Caco-2 (cell line): ENCODE measurements around the gene ZNF175. TPM values are rescaled to one million over a fixed set of nuclear protein-coding genes. Genes with fewer than 3 reads are reported as not detected.
A peak's percentile ranks its signal among the peaks of the same experiment; 100 is the strongest.

Source experiments
- BruUV-seq: library from RNA; stranded (reverse); fragments of 400-500 nt; replicated peaks from 2 replicates; lab custom pipeline; 2021; lab: Mats Ljungman, UMichigan
- CTCF ChIA-PET: fragments of 300-600 bp; sonication (Branson Sonifier 250); formaldehyde crosslinking; loops from one replicate; lab custom pipeline; 2022; ENCODE audit warnings: antibody characterized with exemption; lab: Charles Lee
- POLR2A ChIA-PET: fragments of 300-600 bp; sonication (Branson Sonifier 250); formaldehyde crosslinking; loops from one replicate; lab custom pipeline; 2022; ENCODE audit warnings: antibody characterized with exemption; lab: Charles Lee
- DNase-seq, 2 experiments: peaks; one replicate each; pipeline versions ENCODE4 v3.0.0 to v3.0.0-alpha.2; 2020 to 2022
- H3K27me3 ChIP-seq: replicated peaks from 2 replicates; pipeline ENCODE4 v1.6.0; 2011; ENCODE audit warnings: low read length; ENCODE audit not compliant: control insufficient read depth, insufficient read depth
- H3K36me3 ChIP-seq: 2 replicates; pipeline ENCODE4 v1.5.1; 2011; ENCODE audit warnings: low read length; ENCODE audit not compliant: control insufficient read depth, insufficient read depth
- H3K4me1 ChIP-seq: fragments of 250-450 bp; sonication (Bioruptor Pico); 2 replicates; pipeline ENCODE4 v1.5.1; 2020; ENCODE audit warnings: mild to moderate bottlenecking
- H3K4me3 ChIP-seq: 2 replicates; pipeline ENCODE4 v1.5.1; 2011; ENCODE audit warnings: low read depth, mild to moderate bottlenecking, control low read depth, low read length
- H3K9me3 ChIP-seq: fragments of 250-450 bp; sonication (Bioruptor Pico); 2 replicates; pipeline ENCODE4 v1.5.1; 2020; ENCODE audit warnings: mild to moderate bottlenecking, moderate library complexity
- H3K27ac Mint-ChIP-seq: one replicate; pipeline ENCODE4 v1.8.0; 2022; ENCODE audit warnings: mixed read lengths; ENCODE audit not compliant: unreplicated experiment
- H3K27me3 Mint-ChIP-seq: one replicate; pipeline ENCODE4 v1.8.0; 2022; ENCODE audit warnings: mixed read lengths; ENCODE audit not compliant: insufficient read depth, unreplicated experiment
- H3K36me3 Mint-ChIP-seq: one replicate; pipeline ENCODE4 v1.8.0; 2022; ENCODE audit warnings: mild to moderate bottlenecking, mixed read lengths; ENCODE audit not compliant: insufficient read depth, unreplicated experiment
- H3K4me1 Mint-ChIP-seq: one replicate; pipeline ENCODE4 v1.8.0; 2022; ENCODE audit warnings: low read depth, mixed read lengths; ENCODE audit not compliant: unreplicated experiment
- H3K4me3 Mint-ChIP-seq: one replicate; pipeline ENCODE4 v1.8.0; 2022; ENCODE audit warnings: mild to moderate bottlenecking, moderate library complexity, mixed read lengths; ENCODE audit not compliant: unreplicated experiment
- H3K9me3 Mint-ChIP-seq: one replicate; pipeline ENCODE4 v1.8.0; 2022; ENCODE audit warnings: mixed read lengths; ENCODE audit not compliant: unreplicated experiment
- intact Hi-C: fragments of 100-400 bp; cut with micrococcal nuclease; formaldehyde crosslinking; loops from one replicate; pipeline ENCODE4 v1.10.0; 2022; ENCODE audit not compliant: unreplicated experiment
- total RNA-seq: library from RNA; stranded (reverse); gene quantifications from 2 replicates; pipeline ENCODE4 v1.2.3, GENCODE V29; 2022
- TF ChIP-seq, protein P1 (sequence below), 2 experiments: fragments of 200-600 bp in 1 of 2; IDR thresholded peaks; 1 replicate in 1 of 2; 2 replicates in 1 of 2; pipeline versions ENCODE4 v1.5.1 to v1.8.0; 2011 to 2022; ENCODE audit warnings: antibody characterized with exemption in 1 of 2, control low read depth in 1 of 2, inconsistent platforms in 1 of 2, low read depth in 1 of 2, low read length in 1 of 2, mild to moderate bottlenecking in 1 of 2, moderate library complexity in 1 of 2; ENCODE audit not compliant: insufficient read depth in 1 of 2, severe bottlenecking in 1 of 2, unreplicated experiment in 1 of 2

Gene ZNF175
- total RNA-seq, 1 experiment from 2014 or later = 8.7 TPM

DNA sequence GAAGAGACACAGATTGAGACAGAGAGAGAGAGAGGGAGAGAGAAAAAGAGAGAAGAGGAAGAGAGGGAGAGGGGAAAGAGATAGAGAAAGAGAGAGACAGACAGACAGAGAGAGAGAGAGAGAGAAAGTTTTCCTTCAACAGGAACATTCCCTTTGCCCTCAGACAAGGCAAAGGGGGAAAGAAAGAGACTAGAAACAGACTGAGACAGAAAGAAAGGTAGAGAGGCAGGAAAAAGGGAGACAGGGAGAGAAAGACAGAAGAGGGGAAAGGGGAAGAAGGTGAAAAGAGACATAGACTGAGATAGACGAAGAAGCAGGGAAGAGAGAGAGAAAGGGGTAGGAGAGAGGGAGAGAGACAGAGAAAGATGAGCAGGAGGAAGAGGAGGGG lies 18.5 kb upstream of the ZNF175 start:
- Mint-ChIP-seq H3K4me1 (peaks cover 14% of the 10 kb centered on the region), H3K36me3 (no peaks in the 10 kb centered on the region), H3K9me3 (no peaks in the 10 kb centered on the region), H3K27ac (no peak overlapping the region), H3K27me3 (no peaks in the 10 kb centered on the region), H3K4me3 (no peak overlapping the region)
- TF ChIP-seq, protein P1, sequence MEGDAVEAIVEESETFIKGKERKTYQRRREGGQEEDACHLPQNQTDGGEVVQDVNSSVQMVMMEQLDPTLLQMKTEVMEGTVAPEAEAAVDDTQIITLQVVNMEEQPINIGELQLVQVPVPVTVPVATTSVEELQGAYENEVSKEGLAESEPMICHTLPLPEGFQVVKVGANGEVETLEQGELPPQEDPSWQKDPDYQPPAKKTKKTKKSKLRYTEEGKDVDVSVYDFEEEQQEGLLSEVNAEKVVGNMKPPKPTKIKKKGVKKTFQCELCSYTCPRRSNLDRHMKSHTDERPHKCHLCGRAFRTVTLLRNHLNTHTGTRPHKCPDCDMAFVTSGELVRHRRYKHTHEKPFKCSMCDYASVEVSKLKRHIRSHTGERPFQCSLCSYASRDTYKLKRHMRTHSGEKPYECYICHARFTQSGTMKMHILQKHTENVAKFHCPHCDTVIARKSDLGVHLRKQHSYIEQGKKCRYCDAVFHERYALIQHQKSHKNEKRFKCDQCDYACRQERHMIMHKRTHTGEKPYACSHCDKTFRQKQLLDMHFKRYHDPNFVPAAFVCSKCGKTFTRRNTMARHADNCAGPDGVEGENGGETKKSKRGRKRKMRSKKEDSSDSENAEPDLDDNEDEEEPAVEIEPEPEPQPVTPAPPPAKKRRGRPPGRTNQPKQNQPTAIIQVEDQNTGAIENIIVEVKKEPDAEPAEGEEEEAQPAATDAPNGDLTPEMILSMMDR (IDR thresholded peaks at IDR 0.05; ENCODE audit: insufficient read depth in 1 of 2, low read depth in 1 of 2, low read length in 1 of 2, severe bottlenecking in 1 of 2, unreplicated experiment in 1 of 2) = no peak
- intact Hi-C loops = no loop called here
- peaks cover 11% of the 10 kb centered on the region for H3K4me1 ChIP-seq
- DNase-seq = no peak
- H3K4me3 ChIP-seq = no peak overlapping the region
- ChIA-PET POLR2A (no interaction called here), CTCF (no interaction called here)
- H3K36me3 ChIP-seq = no peaks in the 10 kb centered on the region
- peaks cover 6% of the 10 kb centered on the region; the same call in 1 of the 2 replicates for H3K9me3 ChIP-seq
- no peaks in the 10 kb centered on the region for H3K27me3 ChIP-seq
- BruUV-seq = no TSS peak

DNA sequence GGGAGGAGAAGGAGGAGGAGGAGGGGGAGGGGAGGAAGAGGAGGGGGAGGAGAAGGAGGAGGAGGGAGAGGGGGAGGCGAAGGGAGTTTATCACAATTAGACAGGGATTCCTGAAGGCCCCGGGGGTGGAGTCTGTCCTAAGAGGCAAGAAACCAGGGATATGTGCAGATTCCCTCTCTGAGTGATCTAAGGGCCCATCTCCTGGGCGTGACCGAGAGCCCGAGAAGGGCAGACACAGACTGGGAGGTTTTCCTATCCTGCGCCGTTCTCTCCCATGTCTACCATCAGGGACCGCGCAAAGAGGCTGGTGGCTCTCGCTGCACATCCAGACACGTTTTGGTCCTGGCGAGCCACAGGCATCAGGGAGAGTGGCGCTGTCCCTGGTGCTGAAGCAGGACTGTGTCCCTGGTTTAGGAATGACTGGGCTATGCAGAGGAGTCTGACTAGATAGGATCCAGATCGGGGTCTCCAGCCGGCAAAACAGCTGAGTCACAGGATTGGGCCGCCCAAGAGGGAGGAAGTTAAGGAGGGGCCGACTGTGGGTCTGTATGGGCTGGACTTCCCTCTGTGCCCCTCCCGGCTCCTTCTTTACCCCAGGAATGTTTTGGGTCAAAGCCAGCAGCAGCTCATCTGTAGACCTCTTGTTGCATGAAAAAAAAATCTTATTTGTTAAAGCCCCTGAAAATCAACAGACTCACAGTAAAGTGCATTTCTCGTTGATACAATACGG lies 17.9 kb upstream of the ZNF175 start:
- Mint-ChIP-seq H3K9me3 (no peaks in the 10 kb centered on the region), H3K4me1 (peaks cover 8% of the 10 kb centered on the region), H3K27ac (no peak overlapping the region), H3K27me3 (no peaks in the 10 kb centered on the region), H3K36me3 (no peaks in the 10 kb centered on the region), H3K4me3 (no peak overlapping the region)
- Histone ChIP-seq H3K9me3 (peaks cover 6% of the 10 kb centered on the region; the same call in 1 of the 2 replicates), H3K4me3 (no peak overlapping the region), H3K36me3 (no peaks in the 10 kb centered on the region), H3K4me1 (peaks cover 10% of the 10 kb centered on the region), H3K27me3 (no peaks in the 10 kb centered on the region)
- peak; percentile 83 to 88 for DNase-seq
- BruUV-seq = no TSS peak
- ChIA-PET POLR2A (no interaction called here), CTCF (no interaction called here)
- intact Hi-C loops = no loop called here
- TF ChIP-seq, protein P1 (IDR thresholded peaks at IDR 0.05; ENCODE audit: insufficient read depth in 1 of 2, low read depth in 1 of 2, low read length in 1 of 2, severe bottlenecking in 1 of 2, unreplicated experiment in 1 of 2) = no peak

GRCh38 chr19:51559240-51559639 lies 11.8 kb upstream of the ZNF175 start:
- Mint-ChIP-seq H3K36me3 (no peaks in the 10 kb centered on the region), H3K4me3 (no peak overlapping the region), H3K27me3 (peaks cover 6% of the 10 kb centered on the region), H3K4me1 (no peaks in the 10 kb centered on the region), H3K9me3 (peaks cover 10% of the 10 kb centered on the region), H3K27ac (no peak overlapping the region)
- no peaks in the 10 kb centered on the region for H3K9me3 ChIP-seq
- no TSS peak for BruUV-seq
- TF ChIP-seq, protein P1 (IDR thresholded peaks at IDR 0.05; ENCODE audit: insufficient read depth in 1 of 2, low read depth in 1 of 2, low read length in 1 of 2, severe bottlenecking in 1 of 2, unreplicated experiment in 1 of 2) = no peak
- no peak for DNase-seq
- CTCF ChIA-PET = no interaction called here
- POLR2A ChIA-PET = no interaction called here
- intact Hi-C loops = no loop called here
- no peak overlapping the region for H3K4me3 ChIP-seq
- H3K4me1 ChIP-seq = no peaks in the 10 kb centered on the region
- no peaks in the 10 kb centered on the region for H3K27me3 ChIP-seq
- H3K36me3 ChIP-seq = no peaks in the 10 kb centered on the region
